Ovary (tissue), 3 donors: Measurements from ENCODE around the gene CFAP206.

ENCODE experiments used
- POLR2A ChIP-seq: fragments of 450-650 bp; IDR thresholded peaks from one replicate; pipeline ENCODE4 v1.6.1; 2017; ENCODE audit warnings: antibody characterized with exemption, mild to moderate bottlenecking, moderate library complexity
- TF ChIP-seq, protein P1 (sequence below), 3 donors: fragments of 450-650 bp in 2 of 3; fragments of 200-600 bp in 1 of 3; IDR thresholded peaks; one replicate each; pipeline versions ENCODE4 v1.5.1 to v1.8.0; 2016 to 2022; ENCODE audit warnings: antibody characterized with exemption in 3 of 3, mild to moderate bottlenecking in 1 of 3
- donor health status: DM: no; HTN: no; CAD: no.

DNA sequence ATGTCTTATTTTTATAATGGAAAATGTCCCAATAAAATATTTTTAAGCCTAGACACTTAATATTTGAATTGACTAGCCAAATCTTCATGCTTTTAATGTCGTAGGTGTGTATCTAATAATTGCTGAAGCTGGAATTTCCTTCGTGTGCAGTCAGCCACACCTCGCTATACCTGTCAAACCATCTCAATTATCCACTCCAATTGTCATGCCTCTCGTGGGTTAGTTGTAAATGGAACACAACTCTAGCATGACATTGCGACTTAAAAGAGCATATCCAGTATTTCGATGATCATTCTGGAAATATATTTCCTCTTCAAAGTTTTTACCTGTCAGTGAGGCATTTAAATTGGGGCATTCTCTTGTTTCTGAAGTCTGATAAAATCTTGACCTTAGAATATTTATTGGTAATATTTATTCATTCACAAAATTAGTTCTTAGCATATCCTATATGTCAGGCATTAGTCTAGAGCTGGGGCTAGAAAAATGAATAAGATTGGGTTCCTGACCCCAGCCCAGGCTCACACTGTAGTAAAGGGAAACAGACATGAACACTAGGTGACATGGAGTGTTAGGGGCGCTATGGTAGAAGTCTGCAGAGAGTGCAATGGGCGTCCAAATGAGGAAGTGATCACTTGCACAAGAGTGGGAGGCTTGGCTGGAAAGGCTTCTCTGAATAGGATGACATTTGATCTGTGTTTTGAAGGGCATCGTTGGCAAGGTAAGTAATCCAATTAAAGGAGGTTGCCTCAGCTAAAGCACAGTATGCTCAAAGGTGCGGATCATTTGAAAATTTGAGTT is 11.0 kb upstream of the CFAP206 start:
- TF ChIP-seq, protein P1, sequence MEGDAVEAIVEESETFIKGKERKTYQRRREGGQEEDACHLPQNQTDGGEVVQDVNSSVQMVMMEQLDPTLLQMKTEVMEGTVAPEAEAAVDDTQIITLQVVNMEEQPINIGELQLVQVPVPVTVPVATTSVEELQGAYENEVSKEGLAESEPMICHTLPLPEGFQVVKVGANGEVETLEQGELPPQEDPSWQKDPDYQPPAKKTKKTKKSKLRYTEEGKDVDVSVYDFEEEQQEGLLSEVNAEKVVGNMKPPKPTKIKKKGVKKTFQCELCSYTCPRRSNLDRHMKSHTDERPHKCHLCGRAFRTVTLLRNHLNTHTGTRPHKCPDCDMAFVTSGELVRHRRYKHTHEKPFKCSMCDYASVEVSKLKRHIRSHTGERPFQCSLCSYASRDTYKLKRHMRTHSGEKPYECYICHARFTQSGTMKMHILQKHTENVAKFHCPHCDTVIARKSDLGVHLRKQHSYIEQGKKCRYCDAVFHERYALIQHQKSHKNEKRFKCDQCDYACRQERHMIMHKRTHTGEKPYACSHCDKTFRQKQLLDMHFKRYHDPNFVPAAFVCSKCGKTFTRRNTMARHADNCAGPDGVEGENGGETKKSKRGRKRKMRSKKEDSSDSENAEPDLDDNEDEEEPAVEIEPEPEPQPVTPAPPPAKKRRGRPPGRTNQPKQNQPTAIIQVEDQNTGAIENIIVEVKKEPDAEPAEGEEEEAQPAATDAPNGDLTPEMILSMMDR (IDR thresholded peaks at IDR 0.05): no peak
- no peak for TF ChIP-seq POLR2A
